Lower leg skin (tissue), 3 donors: ENCODE data around the gene TENT4A.

Experiments used
- CTCF ChIP-seq, 3 donors: fragments of 450-650 bp; IDR thresholded peaks; one replicate each; pipeline ENCODE4 v1.5.1; 2016; ENCODE audit warnings: antibody characterized with exemption in 3 of 3, mild to moderate bottlenecking in 3 of 3, moderate library complexity in 2 of 3
- POLR2A ChIP-seq, 2 donors: fragments of 450-650 bp; IDR thresholded peaks; one replicate each; pipeline ENCODE4 v1.6.1; 2016 to 2017; ENCODE audit warnings: antibody characterized with exemption in 2 of 2, mild to moderate bottlenecking in 1 of 2, moderate library complexity in 1 of 2

DNA sequence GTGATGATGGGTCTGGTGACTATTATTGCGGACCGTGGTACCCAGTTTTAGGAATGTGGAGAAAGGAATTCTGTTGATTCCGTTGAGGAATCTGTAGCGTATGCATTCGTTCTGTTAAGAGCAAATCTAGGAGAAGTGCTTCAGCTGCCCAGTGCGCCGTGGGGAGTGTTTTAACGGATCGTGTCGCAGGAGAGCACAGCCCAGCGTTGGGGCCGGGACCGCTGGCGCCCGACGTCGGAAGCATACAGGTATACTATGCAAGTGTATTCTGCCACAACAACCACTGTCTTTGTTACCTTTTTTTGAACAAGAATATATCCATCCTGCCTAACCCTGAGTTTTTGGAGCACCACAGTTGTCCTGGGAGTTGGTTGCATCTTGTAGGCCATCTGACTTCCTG lies 42.7 kb downstream of the TENT4A start:
- TF ChIP-seq CTCF (IDR thresholded peaks at IDR 0.05) (no peak), POLR2A (IDR thresholded peaks at IDR 0.05) (no peak)
